Trophoblast cell (in vitro differentiated cells and primary cell): ENCODE data around the gene AHNAK.
"Not testable (repeated sequence)": the region's sequence is repeated elsewhere in the genome, so short reads cannot be mapped to it uniquely, and the experiment has no call there.

Source experiments
- DNase-seq, 2 donors: peaks; one replicate each; pipeline ENCODE4 v3.0.0-alpha.2; 2016
- H2AFZ ChIP-seq: 2 replicates; pipeline ENCODE4 v1.6.1; 2013; ENCODE audit warnings: low read length, moderate library complexity, mild to moderate bottlenecking; ENCODE audit not compliant: insufficient read depth, poor library complexity
- H2AK5ac ChIP-seq: 2 replicates; pipeline ENCODE4 v1.6.1; 2013; ENCODE audit warnings: mild to moderate bottlenecking, low read length
- H2BK120ac ChIP-seq: 2 replicates; pipeline ENCODE4 v1.6.1; 2013; ENCODE audit warnings: low read length, mild to moderate bottlenecking, moderate library complexity; ENCODE audit not compliant: insufficient read depth, poor library complexity
- H2BK12ac ChIP-seq: 2 replicates; pipeline ENCODE4 v1.6.1; 2013; ENCODE audit warnings: mild to moderate bottlenecking, low read length, moderate library complexity
- H2BK5ac ChIP-seq: 2 replicates; pipeline ENCODE4 v1.6.1; 2013; ENCODE audit warnings: low read length, low read depth, moderate library complexity, mild to moderate bottlenecking; ENCODE audit not compliant: poor library complexity
- H3K14ac ChIP-seq: 2 replicates; pipeline ENCODE4 v1.6.1; 2013; ENCODE audit warnings: mild to moderate bottlenecking, low read length
- H3K18ac ChIP-seq: 2 replicates; pipeline ENCODE4 v1.6.1; 2013; ENCODE audit warnings: mild to moderate bottlenecking, low read length
- H3K23ac ChIP-seq: 2 replicates; pipeline ENCODE4 v1.6.1; 2013; ENCODE audit warnings: low read length
- H3K27ac ChIP-seq: 2 replicates; pipeline ENCODE4 v1.5.1; 2013; ENCODE audit warnings: low read depth, mild to moderate bottlenecking, inconsistent platforms, low read length, moderate library complexity
- H3K27me3 ChIP-seq: 2 replicates; pipeline ENCODE4 v1.6.1; 2013; ENCODE audit warnings: inconsistent platforms, mild to moderate bottlenecking, low read length, moderate library complexity; ENCODE audit not compliant: insufficient read depth
- H3K36me3 ChIP-seq, 2 experiments: 1 replicate in 1 of 2; 2 replicates in 1 of 2; pipeline ENCODE4 v1.6.1; 2013; ENCODE audit warnings: low read length in 2 of 2, mild to moderate bottlenecking in 2 of 2, moderate library complexity in 1 of 2; ENCODE audit not compliant: insufficient read depth in 2 of 2, control insufficient read depth in 1 of 2
- H3K4ac ChIP-seq: 2 replicates; pipeline ENCODE4 v1.6.1; 2013; ENCODE audit warnings: low read depth, mild to moderate bottlenecking, low read length, moderate library complexity
- H3K4me1 ChIP-seq, 2 experiments: 1 replicate in 1 of 2; 2 replicates in 1 of 2; pipeline ENCODE4 v1.6.1; 2013; ENCODE audit warnings: low read length in 2 of 2, mild to moderate bottlenecking in 2 of 2, moderate library complexity in 1 of 2; ENCODE audit not compliant: insufficient read depth in 2 of 2, control insufficient read depth in 1 of 2
- H3K4me2 ChIP-seq: 2 replicates; pipeline ENCODE4 v1.6.1; 2013; ENCODE audit warnings: inconsistent platforms, mild to moderate bottlenecking, low read length, moderate library complexity
- H3K4me3 ChIP-seq: 2 replicates; pipeline ENCODE4 v1.5.1; 2013; ENCODE audit warnings: mild to moderate bottlenecking, low read depth, low read length, inconsistent platforms
- H3K79me1 ChIP-seq: one replicate; pipeline ENCODE4 v1.6.1; 2013; ENCODE audit warnings: low read length
- H3K79me2 ChIP-seq: 2 replicates; pipeline ENCODE4 v1.6.1; 2013; ENCODE audit warnings: low read length, mild to moderate bottlenecking; ENCODE audit not compliant: control insufficient read depth, insufficient read depth, poor library complexity
- H3K9ac ChIP-seq: 2 replicates; pipeline ENCODE4 v1.6.1; 2013; ENCODE audit warnings: mild to moderate bottlenecking, low read length
- H3K9me3 ChIP-seq: 2 replicates; pipeline ENCODE4 v1.6.1; 2013; ENCODE audit warnings: low read depth, mild to moderate bottlenecking, control low read depth, inconsistent platforms, low read length; ENCODE audit not compliant: insufficient read depth
- H4K12ac ChIP-seq: 2 replicates; pipeline ENCODE4 v1.6.1; 2013; ENCODE audit warnings: low read depth, mild to moderate bottlenecking, low read length, moderate library complexity
- H4K8ac ChIP-seq: 2 replicates; pipeline ENCODE4 v1.6.1; 2013; ENCODE audit warnings: low read depth, mild to moderate bottlenecking, low read length, moderate library complexity
- H4K91ac ChIP-seq: one replicate; pipeline ENCODE4 v1.6.1; 2013; ENCODE audit warnings: low read depth, mild to moderate bottlenecking, low read length, moderate library complexity
- WGBS: extraction: QIAGEN DNeasy Blood & Tissue Kit; methylation state at CpG from one replicate; pipeline ENCODE4 v1.1.7; 2013; ENCODE audit warnings: missing lambda C conversion rate; ENCODE audit not compliant: insufficient read length, insufficient coverage; ENCODE audit errors: extremely low coverage; 5-methylcytosine and 5-hydroxymethylcytosine counted together

Gene AHNAK

DNA sequence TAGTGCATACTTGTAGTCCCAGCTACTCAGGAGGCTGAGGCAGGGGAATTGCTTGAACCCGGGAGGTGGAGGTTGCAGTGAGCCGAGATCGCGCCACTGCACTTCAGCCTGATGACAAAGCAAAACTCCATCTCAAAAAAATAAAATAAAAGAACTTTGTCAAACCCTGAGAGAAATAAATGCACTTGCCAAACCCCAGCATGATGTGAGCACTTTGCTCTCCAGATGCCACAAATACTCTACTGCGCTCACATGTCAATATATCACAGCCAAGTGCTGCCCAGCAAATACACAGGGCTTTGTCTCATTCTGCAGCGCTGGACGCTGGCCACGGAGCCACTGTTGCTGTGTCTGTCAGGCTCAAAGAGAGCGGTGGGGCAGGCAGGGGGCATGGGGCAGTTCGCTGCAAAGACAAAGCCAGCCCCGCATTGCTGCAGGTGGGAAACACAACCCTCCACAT lies 45.1 kb downstream of the AHNAK start:
- Histone ChIP-seq H3K4me3 (no peak overlapping the region), H4K91ac (peak overlapping the region; percentile 79), H4K12ac (no peak overlapping the region), H3K18ac (peak overlapping the region; percentile 67), H3K14ac (peak overlapping the region; percentile 64), H2BK120ac (peak overlapping the region; percentile 84), H3K79me2 (peaks cover 6% of the 10 kb centered on the region), H3K4me2 (no peak overlapping the region), H3K9me3 (no peaks in the 10 kb centered on the region), H3K4ac (no peak overlapping the region), H2AK5ac (peak overlapping the region; percentile 91), H3K9ac (no peak overlapping the region), H3K36me3 (no peaks in the 10 kb centered on the region), H2BK5ac (peak overlapping the region; percentile 33), H3K27me3 (no peaks in the 10 kb centered on the region), H3K79me1 (peaks cover 33% of the 10 kb centered on the region), H3K23ac (no peak overlapping the region), H2AFZ (peak overlapping the region; percentile 25), H4K8ac (peak overlapping the region; percentile 59), H3K4me1 (peaks cover 23 to 32% of the 10 kb centered on the region in 2 experiments), H2BK12ac (peak overlapping the region; percentile 92), H3K27ac (no peak overlapping the region)
- peak in 1 of 2 donors; percentile 34 for DNase-seq
- no CpG with 5 or more reads among the region's 11 CpGs for WGBS

DNA sequence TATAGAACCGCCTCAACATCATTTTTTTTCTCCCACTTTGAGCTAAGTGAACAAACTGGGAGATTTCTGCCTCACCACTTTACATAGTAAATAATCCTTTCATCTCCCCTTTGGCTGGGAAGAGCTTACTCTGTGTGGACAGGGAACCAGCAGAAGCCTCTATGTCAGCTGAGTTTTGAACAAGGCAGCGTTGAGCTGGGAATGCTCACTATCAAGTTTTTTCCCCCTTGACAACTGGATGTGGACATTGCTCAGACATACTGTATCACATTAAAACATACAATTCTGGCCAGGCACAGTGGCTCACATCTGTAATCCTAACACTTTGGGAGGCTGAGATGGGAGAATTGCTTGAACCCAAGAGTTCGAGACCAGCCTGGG lies 46.0 kb downstream of the AHNAK start:
- Histone ChIP-seq H3K4me1 (peaks cover 20 to 29% of the 10 kb centered on the region in 2 experiments), H3K9ac (no peak overlapping the region), H3K18ac (no peak overlapping the region), H3K4me2 (no peak overlapping the region), H2BK12ac (no peak overlapping the region), H3K27ac (peak overlapping the region; percentile 58), H3K79me2 (peaks cover 6% of the 10 kb centered on the region), H3K79me1 (peaks cover 26% of the 10 kb centered on the region), H2BK120ac (no peak overlapping the region), H4K8ac (no peak overlapping the region), H4K12ac (no peak overlapping the region), H2AFZ (no peak overlapping the region), H3K14ac (no peak overlapping the region), H3K9me3 (no peaks in the 10 kb centered on the region), H2BK5ac (no peak overlapping the region), H3K36me3 (no peaks in the 10 kb centered on the region), H3K4ac (no peak overlapping the region), H3K27me3 (no peaks in the 10 kb centered on the region), H3K23ac (no peak overlapping the region), H3K4me3 (no peak overlapping the region), H2AK5ac (no peak overlapping the region), H4K91ac (peak overlapping the region; percentile 65)
- whole genome bisulfite sequencing, result no CpG with 5 or more reads among the region's 3 CpGs
- DNase-seq, result peak; percentile 71 to 84

DNA sequence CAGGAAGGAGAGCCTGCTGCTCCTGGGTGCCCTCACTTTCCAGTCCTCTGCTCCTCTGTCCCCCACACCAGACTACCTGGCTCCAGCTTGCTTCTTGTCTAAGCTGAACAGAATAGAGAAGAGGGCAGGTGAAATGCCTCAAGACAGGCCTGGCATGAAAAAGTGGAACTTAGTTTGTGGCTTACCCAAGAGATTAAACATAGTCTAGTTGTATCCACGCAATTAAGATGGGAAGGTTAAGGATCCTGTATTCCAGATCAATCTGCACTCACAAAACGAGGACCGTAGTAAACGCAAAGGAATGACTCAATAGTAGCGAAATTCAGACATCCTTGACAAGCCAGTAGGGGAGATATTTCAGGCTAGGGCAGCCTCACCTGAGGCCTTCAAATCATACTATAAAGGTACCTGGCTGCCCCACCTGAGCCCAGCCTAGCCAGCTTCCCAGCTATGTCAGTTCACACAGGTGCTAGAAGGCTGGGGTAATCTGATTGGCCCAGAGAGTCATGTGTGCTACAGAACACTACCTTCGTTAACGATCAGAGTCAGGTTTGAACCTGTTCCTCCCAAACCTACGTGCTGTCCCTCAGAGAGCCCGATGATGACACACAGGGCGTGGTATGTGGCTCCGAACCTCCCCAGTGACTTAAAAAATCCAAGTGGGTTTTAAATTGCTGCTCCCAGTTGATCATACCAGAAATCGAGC lies 46.5 kb downstream of the AHNAK start:
- peak overlapping the region; percentile 23 for H2BK5ac ChIP-seq
- no peak overlapping the region for H4K8ac ChIP-seq

GRCh38 chr11:62499311-62499943 lies 47.2 kb downstream of the AHNAK start:
- peak overlapping the region; percentile 58 for H3K27ac ChIP-seq
- H2BK12ac ChIP-seq, result peak overlapping the region; percentile 50
- peak overlapping the region; percentile 23 for H2BK5ac ChIP-seq
- no CpG with 5 or more reads among the region's 17 CpGs for WGBS
- H3K27me3 ChIP-seq, H2AFZ ChIP-seq, H3K23ac ChIP-seq, H3K9me3 ChIP-seq, H3K79me2 ChIP-seq, H3K9ac ChIP-seq, H4K12ac ChIP-seq, H3K4me3 ChIP-seq, H4K8ac ChIP-seq, H3K4me2 ChIP-seq, H3K36me3 ChIP-seq: not testable (repeated sequence)
- DNase-seq, result peak; percentile 65 to 68
- H2AK5ac ChIP-seq, result peak overlapping the region; percentile 28
- H3K4ac ChIP-seq, result peak overlapping the region; percentile 7
- H3K18ac ChIP-seq, result peak overlapping the region; percentile 48
- peak overlapping the region; percentile 38 for H3K14ac ChIP-seq
- peak overlapping the region; percentile 74 for H4K91ac ChIP-seq
- peak overlapping the region; percentile 9 for H2BK120ac ChIP-seq
- H3K4me1 ChIP-seq, result peaks cover 13 to 18% of the 10 kb centered on the region in 2 experiments
- H3K79me1 ChIP-seq, result peaks cover 17% of the 10 kb centered on the region

More for the DNA sequence above, 46.5 kb downstream of the AHNAK start:
- Histone ChIP-seq H3K4me3 (no peak overlapping the region), H3K4ac (peak overlapping the region; percentile 7), H3K4me1 (peaks cover 16 to 25% of the 10 kb centered on the region in 2 experiments), H3K9me3 (no peaks in the 10 kb centered on the region), H2AFZ (no peak overlapping the region), H2AK5ac (no peak overlapping the region), H2BK120ac (no peak overlapping the region), H3K27ac (peak overlapping the region; percentile 58), H3K79me1 (peaks cover 22% of the 10 kb centered on the region), H3K27me3 (no peaks in the 10 kb centered on the region), H2BK12ac (peak overlapping the region; percentile 50), H3K79me2 (peaks cover 4% of the 10 kb centered on the region), H3K14ac (peak overlapping the region; percentile 38), H3K18ac (peak overlapping the region; percentile 48), H3K4me2 (no peak overlapping the region), H3K36me3 (no peaks in the 10 kb centered on the region), H3K9ac (no peak overlapping the region), H4K12ac (no peak overlapping the region), H3K23ac (no peak overlapping the region), H4K91ac (peak overlapping the region; percentile 74)
- peak; percentile 97 to 98 for DNase-seq
- WGBS, result no CpG with 5 or more reads among the region's 12 CpGs
